Brain microvascular endothelial cell (primary cell): ENCODE results near the gene EVX2.

Experiments
- DNase-seq: peaks from one replicate; pipeline ENCODE4 v3.0.0-alpha.2; 2020
- H3K27ac ChIP-seq: fragments of 250-450 bp; sonication (Bioruptor Pico); 2 replicates; pipeline ENCODE4 v1.5.1; 2020; ENCODE audit warnings: mild to moderate bottlenecking, moderate library complexity
- H3K27me3 ChIP-seq: fragments of 250-450 bp; sonication (Bioruptor Pico); replicated peaks from 2 replicates; pipeline ENCODE4 v1.5.1; 2020; ENCODE audit warnings: mild to moderate bottlenecking
- H3K36me3 ChIP-seq: fragments of 250-450 bp; sonication (Bioruptor Pico); replicated peaks from 2 replicates; pipeline ENCODE4 v1.5.1; 2020; ENCODE audit warnings: mild to moderate bottlenecking
- H3K4me3 ChIP-seq: 2 replicates; pipeline ENCODE4 v1.5.1; 2011; ENCODE audit warnings: low read depth, mild to moderate bottlenecking, control low read depth, low read length, moderate library complexity
- in situ Hi-C: cut with HindIII; loops from 2 replicates; pipeline ENCODE4 v1.10.0; 2017; ENCODE audit warnings: low sequenced_read_pairs, low pct_ligation_motif_present
- TF ChIP-seq, protein P1 (sequence below): IDR thresholded peaks from 2 replicates; pipeline ENCODE4 v1.5.1; 2011; ENCODE audit warnings: low read depth, mild to moderate bottlenecking, moderate library complexity, low read length, control low read depth, inconsistent platforms; ENCODE audit errors: missing control alignments

The EVX2 gene

DNA sequence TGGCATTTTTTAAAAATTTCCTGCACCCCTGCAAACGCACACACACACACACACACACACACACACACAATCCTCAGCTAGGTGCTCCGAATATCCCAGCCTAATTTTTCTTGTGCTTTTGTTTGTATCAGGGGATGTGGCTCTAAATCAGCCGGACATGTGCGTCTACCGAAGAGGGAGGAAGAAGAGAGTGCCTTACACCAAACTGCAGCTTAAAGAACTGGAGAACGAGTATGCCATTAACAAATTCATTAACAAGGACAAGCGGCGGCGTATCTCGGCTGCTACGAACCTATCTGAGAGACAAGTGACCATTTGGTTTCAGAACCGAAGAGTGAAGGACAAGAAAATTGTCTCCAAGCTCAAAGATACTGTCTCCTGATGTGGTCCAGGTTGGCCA lies 10.6 kb upstream of the EVX2 start:
- H3K36me3 ChIP-seq = no peaks in the 10 kb centered on the region
- TF ChIP-seq, protein P1, sequence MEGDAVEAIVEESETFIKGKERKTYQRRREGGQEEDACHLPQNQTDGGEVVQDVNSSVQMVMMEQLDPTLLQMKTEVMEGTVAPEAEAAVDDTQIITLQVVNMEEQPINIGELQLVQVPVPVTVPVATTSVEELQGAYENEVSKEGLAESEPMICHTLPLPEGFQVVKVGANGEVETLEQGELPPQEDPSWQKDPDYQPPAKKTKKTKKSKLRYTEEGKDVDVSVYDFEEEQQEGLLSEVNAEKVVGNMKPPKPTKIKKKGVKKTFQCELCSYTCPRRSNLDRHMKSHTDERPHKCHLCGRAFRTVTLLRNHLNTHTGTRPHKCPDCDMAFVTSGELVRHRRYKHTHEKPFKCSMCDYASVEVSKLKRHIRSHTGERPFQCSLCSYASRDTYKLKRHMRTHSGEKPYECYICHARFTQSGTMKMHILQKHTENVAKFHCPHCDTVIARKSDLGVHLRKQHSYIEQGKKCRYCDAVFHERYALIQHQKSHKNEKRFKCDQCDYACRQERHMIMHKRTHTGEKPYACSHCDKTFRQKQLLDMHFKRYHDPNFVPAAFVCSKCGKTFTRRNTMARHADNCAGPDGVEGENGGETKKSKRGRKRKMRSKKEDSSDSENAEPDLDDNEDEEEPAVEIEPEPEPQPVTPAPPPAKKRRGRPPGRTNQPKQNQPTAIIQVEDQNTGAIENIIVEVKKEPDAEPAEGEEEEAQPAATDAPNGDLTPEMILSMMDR = no peak
- peaks cover 97% of the 10 kb centered on the region for H3K27me3 ChIP-seq
- no peak overlapping the region for H3K4me3 ChIP-seq
- in situ Hi-C loops = loop anchor here (10.0 kb wide), 1 partner anchor 730 kb away; no protein-coding TSS in a partner anchor
- DNase-seq = no peak
- no peak overlapping the region for H3K27ac ChIP-seq

DNA sequence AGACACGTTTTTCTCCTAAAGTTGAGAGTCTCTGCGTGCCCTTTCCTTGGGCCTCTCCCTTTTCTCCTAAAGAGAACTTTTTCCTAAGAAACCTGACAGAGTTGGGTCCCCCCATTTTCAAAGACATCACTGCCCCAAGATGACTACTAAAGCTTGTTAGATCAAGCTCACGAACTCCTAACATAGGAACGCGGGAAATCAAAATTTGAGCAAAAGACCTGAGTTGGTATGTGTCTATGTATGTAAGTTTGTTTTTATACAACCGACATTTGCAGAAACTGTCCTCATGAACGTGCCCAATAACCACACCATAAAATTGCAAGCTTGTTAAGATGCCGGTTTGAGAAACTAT lies 10.1 kb upstream of the EVX2 start:
- Histone ChIP-seq H3K4me3 (no peak overlapping the region), H3K27me3 (peaks cover 97% of the 10 kb centered on the region), H3K36me3 (no peaks in the 10 kb centered on the region), H3K27ac (no peak overlapping the region)
- TF ChIP-seq, protein P1 = no peak
- in situ Hi-C loops = loop anchor here (10.0 kb wide), 1 partner anchor 729 kb away; no protein-coding TSS in a partner anchor
- DNase-seq = no peak

DNA sequence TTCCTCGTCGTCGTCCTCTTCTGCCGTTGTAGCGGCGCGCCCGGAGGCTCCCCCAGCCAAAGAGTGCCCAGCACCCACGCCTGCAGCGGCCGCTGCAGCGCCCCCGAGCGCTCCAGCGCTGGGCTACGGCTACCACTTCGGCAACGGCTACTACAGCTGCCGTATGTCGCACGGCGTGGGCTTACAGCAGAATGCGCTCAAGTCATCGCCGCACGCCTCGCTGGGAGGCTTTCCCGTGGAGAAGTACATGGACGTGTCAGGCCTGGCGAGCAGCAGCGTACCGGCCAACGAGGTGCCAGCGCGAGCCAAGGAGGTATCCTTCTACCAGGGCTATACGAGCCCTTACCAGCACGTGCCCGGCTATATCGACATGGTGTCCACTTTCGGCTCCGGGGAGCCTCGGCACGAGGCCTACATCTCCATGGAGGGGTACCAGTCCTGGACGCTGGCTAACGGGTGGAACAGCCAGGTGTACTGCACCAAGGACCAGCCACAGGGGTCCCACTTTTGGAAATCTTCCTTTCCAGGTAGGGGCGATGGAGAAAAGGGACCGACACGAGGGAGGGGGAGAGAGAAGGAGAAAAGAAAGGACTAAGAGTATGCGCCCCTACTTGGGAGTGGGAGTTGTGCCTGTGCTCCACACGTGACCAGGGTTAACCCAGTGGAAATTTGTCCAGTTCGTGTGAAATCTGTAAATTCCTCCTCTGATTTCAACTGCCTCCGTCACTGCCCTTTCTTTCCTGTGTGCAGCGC lies 9.6 kb upstream of the EVX2 start:
- TF ChIP-seq, protein P1 = no peak
- in situ Hi-C loops = loop anchor here (10.0 kb wide), 1 partner anchor 729 kb away; no protein-coding TSS in a partner anchor
- Histone ChIP-seq H3K4me3 (no peak overlapping the region), H3K27ac (no peak overlapping the region), H3K27me3 (peaks cover 97% of the 10 kb centered on the region), H3K36me3 (no peaks in the 10 kb centered on the region)
- no peak for DNase-seq

DNA sequence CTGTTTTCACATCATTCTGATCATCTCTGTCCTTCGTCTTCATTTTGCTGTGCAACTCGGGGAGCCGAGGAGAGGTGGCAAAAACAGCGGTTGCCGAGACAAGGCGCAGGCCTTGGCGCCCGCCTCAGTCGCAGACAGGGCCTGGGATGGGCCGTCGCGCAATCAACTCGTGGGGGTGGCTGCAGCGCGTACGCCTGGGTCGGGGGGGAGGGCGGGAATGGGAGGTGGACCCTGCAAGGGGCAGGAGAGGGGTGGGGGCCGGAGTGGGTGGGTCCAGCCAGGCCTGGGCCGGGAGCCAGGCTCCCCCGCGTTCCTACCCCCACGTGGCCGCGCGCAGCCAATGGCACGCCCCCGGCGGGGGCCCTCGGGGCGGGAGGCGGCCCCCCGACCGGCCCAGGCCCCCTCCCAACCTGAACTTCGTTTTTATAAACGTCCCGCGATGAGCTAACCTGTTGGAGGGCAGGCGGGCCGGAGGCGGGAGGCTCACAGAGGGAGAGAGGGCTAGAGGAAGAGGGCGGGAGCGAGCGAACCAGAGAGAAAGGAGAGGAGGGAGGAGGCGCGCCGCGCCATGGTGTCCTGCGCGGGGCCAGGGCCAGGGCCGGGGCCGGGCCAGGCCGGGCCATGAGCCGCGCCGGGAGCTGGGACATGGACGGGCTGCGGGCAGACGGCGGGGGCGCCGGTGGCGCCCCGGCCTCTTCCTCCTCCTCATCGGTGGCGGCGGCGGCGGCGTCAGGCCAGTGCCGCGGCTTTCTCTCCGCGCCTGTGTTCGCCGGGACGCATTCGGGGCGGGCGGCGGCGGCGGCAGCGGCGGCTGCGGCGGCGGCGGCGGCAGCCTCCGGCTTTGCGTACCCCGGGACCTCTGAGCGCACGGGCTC lies 8.7 kb upstream of the EVX2 start, which contains the start of gene HOXD13:
TSS of gene HOXD13 (plus strand) at position 452 of the 875 bp plus-strand sequence. CDS start at position 622, 170 bp downstream.
- TF ChIP-seq, protein P1 = no peak
- no peak for DNase-seq
- Histone ChIP-seq H3K27ac (no peak within 1 kb of the TSS), H3K4me3 (no peak within 1 kb of the TSS), H3K27me3 (peaks cover 97% of the 10 kb centered on the region), H3K36me3 (no peaks in the 10 kb centered on the region)
- in situ Hi-C loops = loop anchor here (10.0 kb wide), 1 partner anchor 728 kb away; no protein-coding TSS in a partner anchor

DNA sequence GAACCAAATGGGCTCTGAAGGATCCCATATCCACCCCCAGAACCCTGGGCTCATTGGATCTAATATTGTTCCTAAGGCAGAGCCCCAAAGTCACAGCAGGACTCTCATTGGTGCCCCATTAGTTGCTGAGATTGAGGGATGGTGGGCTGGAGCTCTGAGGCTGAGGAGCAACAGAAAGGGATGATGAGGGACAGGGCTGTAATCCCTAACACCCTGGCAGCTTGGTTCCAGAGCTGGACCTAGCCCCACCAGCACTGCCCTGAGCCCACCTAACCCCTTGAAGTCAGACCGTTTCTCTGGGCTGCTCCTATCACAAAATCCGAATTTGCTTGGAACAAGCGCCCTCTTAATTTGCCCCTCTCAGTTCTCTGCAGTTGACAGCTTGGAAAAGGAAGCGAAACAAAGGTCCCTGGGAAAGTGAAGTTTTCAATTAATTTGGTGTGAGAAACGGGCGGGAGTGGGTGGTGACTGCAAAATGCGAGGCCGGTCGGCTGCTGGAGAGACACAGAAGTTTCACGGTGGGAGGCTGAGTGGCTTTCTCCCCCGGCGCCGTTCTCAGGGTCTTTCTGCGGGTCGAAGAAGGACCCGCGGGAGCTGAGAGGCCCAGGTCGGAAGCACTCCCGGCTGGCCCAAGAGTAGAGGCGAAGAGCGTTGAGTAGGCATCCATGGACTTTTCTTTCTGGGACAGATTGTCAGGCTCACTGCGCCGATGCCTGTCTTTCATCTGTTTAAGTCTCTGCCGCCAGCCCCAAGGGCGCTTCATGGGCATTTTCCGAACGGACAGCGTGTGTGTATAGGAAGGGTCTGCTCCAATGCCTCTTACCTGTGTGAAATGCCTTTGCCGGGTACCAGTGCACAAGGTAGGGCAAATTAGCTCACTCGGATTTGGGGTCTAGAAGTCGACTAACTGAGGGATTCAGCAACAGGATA lies 7.8 kb upstream of the EVX2 start:
- TF ChIP-seq, protein P1 = no peak
- peaks cover 97% of the 10 kb centered on the region for H3K27me3 ChIP-seq
- DNase-seq = no peak
- H3K4me3 ChIP-seq = no peak overlapping the region
- in situ Hi-C loops = loop anchor here (10.0 kb wide), 1 partner anchor 727 kb away; no protein-coding TSS in a partner anchor
- H3K36me3 ChIP-seq = no peaks in the 10 kb centered on the region
- H3K27ac ChIP-seq = no peak overlapping the region
